ENCODE results near the gene ZNF618.
"Not testable (repeated sequence)": the region's sequence is repeated elsewhere in the genome, so short reads cannot be mapped to it uniquely, and the experiment has no call there.

Gene ZNF618

DNA sequence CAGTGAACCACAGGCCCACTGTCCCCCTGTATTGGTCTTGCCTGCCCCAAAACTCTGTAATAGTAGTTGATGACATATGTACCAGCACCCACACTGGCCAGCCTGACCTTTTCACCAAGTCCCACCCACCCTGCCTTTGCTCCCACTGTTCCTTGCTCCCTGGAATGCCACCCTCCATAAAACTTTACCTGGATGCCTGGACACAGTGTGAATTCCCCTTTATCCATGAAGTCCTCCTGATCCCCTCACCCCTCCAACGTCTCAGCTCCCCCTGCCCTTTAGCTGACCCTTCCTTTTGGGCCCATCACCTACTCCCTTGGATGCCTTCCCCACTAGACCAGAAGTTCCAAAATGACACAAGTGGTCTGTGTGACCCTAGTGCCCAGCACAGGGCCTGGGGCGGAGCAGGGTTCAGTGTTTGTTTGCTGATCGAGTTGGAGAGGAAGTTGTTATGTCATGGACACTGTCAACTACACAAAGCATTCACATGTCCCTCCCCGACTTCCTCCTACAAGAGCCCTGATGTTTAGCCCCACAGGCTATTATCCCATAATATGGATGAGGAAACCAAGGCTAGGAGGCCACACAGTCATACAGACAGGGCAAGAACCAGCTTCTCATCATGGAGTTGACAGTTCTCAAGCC, 185.8 kb downstream of the ZNF618 start:
- no peak for DNase-seq
- no peak for ATAC-seq

DNA sequence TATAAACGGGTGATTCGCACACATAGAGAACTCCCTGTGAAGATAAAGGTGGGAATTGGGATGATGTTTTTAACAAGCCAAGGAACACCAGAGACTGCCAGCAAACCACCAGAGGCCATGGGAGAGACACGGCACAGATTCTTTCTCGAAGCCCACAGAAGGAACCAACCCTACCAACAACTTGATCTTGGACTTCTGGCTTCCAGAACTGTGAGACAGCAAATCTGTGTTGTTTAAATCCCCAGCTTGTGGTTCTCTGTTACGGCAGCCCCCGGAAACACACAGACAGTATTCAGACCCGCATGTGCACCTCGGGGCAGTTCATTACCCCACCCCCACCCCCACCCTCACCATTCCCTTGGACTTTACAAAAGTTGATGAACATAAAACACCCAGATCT, 189.2 kb downstream of the ZNF618 start:
- ATAC-seq (no peak), DNase-seq (no peak)

DNA sequence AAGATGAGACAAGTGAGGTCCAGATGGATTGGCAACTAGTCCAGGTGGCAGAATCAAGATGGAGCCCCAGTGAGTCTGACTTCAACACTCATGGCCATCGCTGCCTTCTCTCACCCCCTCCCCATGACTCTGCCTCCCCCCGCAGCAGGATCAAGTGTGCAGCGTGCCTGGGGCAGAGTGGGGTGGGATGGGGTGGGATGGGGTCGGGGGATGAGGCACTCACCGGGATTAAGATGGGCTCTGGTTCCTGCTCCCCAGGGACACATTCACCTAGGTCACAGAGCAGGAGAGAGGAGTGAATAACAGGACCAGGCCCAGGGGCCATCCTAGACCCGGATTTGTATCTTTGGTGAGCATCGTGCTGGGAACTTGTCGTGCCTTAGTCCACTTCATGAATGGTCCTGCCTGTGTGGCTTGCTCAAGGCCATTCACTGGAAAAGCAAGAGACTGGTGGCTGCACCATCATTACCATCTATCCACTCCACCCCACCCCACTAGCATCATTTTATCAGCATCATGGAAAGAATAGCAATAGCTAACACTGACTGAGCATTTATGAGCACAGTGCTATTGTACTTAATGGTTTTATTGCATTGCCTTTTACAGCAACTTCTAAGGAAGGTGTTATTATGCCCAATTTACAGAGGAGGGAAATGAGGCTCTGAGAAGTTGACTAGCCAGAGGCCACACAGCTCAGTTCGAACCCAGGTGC, 193.5 kb downstream of the ZNF618 start:
- ATAC-seq (no peak), DNase-seq (no peak)

DNA sequence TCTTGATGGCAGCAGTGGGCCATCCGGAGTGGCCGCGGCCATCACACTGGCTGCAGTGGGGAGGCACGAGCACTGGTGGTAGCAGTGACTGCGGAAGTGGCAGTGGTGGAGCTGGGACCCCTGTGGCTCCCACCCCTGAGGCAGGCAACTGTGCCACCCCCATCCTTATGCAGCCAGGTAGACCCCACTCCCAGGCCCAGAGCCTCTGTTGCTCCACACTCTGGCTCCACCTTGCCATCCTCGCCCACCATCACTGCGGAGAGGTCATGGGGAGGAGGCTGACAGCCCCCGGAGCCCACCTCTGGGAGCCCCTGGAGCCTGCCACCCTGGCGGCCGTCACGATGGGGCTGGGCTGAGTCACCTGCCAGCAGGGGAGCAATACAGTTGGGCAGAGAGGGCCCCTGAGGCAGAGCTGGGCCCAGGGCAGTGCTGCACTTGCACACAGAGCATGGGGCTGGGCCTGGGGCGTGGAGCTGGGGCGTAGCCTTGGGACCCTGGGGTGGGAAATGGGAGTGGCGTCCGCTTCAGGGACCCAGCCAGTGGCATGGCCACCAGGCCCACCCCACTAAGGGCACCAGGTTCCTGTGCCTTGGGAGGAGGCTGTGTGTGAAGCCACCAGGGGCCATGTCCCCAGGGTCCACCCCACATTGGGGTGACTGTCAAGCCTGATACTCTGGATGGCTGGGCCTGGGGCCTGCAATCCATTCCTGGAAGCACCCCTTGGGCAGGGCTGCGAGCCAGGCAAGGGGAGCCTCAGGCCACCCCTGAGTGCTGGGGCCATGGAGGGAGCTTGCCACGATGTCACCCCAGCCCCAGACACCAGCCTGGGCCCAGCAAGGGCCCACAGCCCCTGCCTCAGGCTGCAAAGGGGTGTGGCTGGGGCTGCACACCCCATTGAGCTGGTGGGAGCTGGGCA, 194.3 kb downstream of the ZNF618 start:
- no peak for DNase-seq
- no peak for ATAC-seq

DNA sequence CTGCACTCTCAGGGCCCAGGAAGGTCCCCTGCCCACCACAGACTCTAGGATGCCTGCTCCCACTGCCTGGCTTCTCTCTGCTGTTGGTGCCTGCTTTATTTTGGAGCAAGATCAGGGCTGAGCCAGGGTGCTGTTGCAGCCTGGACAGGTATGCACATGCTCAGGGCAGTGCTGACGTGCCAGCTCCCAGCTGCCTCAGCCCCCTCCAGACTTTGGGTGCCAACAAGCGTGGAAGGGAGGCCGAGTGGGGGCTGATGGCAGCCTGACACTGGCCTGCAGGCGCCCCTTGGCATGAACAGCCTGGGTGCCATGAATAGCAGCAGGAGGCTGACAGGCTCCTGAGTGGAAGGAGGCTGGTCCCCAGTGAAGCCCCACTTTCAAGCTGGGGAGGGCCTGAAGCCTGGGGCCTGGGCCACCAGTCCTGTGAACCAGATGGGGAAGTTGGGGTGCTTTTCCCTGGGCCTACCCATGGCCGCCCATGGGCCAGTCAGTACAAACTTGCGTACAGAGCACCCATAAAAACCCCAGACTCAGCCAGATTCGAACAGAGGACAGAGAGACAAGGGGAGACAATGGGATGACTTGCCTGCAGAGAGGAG, 195.2 kb downstream of the ZNF618 start:
- DNase-seq: no peak

DNA sequence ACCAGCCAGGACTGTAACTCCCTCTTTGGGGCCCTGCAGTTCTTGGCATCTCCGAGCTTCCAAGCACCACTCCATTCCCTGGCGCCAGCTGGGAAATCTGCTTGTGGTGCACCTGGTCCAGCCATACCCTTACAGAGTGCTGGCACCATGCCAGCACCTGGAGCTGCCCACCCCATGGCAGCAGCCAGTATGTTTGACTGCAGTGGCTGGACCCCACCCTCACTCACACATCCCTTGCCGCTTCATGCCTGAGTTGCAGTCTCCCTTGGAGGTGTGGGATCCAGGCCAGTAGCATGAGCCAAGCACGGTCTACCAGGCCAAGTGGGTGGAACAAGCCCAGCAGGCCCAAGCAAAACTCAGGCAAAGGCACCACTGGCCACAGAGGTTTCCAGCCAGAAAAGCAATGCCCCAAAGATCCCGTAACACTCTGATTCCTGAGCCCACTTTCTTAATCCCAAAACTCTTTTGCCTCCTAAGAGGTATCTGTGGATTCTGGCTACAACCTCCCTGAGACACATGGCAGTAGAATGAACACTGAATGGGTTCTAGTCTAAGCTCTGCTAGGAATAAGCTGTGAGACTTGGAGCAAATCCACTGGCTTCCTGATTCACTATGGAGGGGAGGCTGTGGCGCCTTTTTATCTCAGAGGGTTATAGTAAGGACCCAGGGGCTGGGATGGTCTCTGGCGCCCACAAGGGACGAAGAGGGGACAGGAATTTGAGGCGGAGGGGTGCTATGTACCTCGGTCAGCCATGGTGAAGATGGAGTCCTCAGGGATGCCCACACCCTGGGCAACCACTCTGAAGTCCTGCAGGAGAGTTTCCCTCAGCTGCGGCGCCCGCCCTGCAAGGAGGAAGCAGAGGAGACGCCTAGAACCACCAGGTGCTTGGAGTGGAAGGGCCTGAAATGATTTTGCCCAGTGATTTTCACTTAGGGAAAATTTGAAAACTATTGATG, 196.4 kb downstream of the ZNF618 start:
- DNase-seq: no peak
- no peak for ATAC-seq

More for the DNA sequence above, 195.2 kb downstream of the ZNF618 start:
- no peak for ATAC-seq

DNA sequence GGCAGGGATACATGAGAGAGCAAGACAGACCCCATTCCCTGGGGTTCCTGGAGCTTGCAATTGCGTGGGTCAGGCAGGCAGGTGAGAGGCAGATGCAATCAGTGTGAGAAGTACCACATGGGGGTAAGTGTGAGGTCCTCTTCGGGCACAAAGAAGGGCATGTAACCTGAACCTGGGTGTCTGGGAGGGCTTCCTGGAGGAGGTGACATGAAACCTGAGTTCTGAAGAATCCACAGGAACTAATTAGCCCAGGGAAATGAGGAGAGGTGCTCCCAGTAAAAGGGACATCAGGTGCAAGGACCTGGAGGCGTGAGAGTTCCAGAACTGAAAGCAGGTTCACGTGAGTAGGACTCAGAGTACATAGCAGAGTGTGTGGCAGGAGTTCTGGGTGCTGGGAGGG, 199.5 kb downstream of the ZNF618 start:
- DNase-seq (no peak), ATAC-seq (no peak)

DNA sequence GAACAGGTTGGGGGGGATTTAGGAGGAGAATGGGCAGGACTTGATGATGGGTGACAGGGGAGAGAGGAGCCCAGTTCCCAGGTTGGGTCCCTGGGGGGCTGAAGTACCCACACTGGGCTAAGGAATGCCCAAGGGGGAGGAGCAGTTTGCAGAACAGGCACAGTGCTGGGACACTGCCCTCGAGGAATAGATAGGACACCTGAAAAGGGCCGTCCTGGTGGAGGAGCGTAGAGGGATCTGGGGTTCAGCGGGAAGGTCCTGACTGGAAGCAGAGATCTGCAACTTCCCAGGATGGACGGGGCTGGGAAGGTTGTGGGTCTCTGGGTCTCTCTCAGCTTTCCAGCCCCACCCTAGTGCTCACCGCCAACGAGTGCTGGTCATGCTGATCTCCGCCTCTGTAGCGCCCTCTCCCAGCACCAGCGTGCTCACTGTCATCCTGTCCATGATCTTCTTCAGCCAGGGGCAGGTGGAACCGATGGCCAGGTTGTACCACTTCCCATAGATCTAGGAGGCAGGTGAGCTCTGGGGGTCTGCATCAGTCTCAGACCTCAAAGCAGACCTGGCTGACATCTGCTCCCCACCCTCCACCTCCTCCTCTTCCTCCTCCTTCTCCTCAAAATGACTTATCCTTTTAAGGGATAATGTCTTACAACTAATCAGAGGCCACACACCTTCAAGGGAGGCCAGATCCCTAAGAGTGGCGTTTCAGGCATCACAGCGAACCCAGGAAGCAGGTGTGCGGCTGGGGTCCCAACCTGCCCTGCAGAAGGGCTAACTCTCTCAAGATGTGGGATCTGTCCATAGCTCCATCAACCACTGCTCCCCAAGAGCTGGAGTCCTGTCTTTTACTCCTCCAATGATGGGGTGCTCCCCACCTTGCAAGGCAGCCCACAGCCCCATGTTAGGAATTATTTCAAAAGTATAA, 200.4 kb downstream of the ZNF618 start:
- DNase-seq: no peak
- no peak for ATAC-seq

DNA sequence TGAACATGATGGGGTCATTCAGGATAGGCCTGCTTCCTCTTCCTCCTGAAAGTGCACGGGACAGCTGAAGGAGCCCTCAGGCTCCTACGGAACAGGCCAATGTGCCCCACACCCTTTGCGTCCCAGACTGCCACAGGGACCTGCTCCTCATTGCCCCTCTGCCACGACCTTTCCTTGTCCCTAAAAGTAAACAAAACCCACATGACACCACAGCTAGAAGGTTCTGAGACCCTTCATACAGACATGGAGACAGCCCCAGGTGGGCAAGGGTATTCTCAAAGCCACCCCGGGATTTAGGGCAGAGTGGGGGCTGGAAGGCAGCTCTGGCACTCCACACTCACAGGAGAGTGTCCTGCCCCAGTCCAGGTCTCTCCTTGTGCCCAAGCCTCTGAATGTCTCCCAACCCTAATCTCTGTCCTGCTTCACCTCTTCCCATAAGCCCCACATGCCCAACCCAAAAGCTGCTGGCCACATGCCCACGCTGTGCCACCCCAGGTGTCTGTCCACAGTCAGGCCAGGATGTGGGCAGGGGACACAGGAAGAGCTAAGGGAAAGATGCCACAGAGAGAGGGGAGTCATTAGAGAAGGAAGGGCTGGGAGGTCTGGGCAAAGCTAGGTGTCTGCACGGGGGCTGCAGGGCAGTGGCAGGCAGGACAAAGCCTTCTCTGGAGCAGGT, 201.2 kb downstream of the ZNF618 start:
- ATAC-seq (no peak), DNase-seq (no peak)

DNA sequence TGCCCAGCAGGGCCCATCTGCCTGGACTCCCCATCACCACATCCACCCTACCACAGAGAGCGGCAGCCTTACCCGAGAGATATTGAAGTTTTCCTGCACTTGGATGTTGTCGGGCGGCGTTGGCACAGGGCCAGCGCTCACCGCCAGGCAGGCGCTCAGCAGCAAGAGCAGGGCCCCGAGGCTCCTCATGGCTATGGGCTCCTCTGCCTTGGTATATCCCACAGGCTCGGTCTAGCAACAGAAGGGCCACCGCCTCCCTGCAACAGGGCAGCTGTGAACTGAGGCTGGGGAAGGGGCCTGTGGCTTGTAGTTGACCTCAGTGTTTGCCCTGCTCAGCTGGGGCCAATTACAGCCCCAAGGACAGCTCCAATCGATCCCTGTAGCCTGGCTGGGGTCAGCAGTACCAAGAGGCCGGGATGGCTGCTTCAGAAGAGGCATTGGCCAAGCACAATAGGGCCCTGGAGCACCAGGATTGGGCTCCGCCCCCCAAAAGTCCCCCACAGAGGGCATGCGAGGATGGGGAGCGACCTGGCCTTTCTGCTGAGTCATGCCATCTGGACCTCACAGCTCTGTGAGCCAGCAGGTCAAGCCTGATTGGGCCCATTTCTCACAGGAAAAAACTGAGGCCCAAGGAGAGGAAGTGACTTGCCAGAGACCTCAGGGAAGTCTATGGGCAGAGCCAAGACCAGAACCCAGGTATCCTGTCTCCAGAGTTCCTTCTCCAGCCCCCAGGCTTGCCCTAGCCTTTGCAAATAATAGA, 202.1 kb downstream of the ZNF618 start, which contains the start of gene AMBP:
AMBP (minus strand) TSS at position 280 of the 760 bp plus-strand sequence; CDS start at position 189, 91 bp downstream.
- DNase-seq (no peak), ATAC-seq (no peak)

DNA sequence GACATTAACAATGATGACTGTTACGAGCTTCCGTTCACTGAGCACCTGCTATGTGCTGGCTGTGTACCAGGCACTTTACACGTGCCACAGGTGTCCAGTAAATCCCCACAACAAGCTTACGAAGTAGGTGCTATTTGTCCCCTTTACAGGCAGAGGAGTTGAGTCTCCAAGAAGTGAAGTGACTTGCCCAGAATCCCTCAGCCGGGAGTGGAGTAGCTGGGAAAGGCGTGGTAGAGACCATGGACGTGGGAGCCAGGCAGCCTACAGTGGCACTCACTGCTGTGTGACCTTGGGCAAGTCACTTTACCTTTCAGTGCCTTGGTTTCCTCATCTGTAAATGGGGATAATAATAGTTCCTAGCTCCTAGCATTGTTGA, 202.7 kb downstream of the ZNF618 start:
- ATAC-seq: no peak
- DNase-seq: no peak

DNA sequence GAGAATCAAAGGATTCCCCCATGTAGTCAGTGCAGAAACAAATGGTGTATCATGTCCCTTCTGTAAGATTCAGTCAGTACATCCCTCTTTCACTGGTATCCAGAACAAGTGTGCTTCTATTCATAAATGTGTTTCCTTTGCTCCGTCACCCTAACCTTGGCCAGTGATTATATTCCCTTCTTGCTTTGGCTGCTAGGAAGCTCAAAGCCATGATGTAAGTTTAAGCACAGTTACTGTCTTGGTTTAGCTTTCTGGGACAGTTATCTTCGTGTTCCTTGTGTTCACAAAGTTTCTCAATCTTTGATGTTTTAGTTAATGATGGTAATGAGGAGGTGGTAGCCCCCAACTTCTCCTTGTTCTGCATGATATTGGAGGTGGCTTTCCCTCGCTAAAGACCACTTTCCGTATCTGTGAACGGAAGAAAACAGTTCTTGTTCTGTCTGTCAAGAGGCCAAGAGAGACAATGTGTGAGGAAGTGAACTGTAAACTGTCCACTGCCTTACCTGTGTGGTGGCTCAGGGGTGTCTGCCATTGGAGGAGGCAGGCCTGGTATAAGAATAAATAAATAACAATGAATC, 204.2 kb downstream of the ZNF618 start:
- no peak for ATAC-seq

DNA sequence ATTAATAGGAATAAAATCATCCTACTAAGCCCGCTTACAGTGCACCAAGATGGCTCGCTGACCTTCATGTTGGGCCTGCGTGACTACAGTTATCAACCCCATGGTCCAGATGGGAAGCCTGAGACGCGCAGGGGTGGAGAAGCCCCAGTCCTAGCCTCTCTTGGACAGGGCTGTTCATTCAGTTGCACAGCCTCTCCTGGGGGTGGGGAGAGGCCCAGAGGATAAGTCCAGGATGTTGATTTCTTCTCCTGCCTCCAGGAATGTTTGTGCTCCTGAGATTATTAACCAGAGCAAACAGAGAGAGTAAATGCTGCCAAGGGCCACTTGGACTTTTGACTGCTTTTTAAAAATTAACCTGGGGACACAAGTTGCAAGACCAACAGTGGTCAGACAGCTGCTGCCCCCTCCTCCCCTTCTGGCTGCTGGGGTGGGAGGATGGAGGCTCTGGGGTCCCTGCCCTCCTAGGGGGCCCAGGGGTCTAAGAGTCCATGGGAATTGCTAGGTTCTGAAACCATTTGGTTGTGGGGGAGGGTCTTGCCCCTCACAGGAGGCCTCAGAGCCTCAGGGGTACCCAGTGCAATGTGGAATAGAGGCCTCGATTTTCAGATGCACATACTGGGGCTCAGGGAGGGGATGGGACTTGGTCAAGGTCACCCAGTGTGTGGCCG, 204.8 kb downstream of the ZNF618 start:
- no peak for ATAC-seq
- no peak for DNase-seq

More for the DNA sequence above, 204.2 kb downstream of the ZNF618 start:
- no peak for DNase-seq

DNA sequence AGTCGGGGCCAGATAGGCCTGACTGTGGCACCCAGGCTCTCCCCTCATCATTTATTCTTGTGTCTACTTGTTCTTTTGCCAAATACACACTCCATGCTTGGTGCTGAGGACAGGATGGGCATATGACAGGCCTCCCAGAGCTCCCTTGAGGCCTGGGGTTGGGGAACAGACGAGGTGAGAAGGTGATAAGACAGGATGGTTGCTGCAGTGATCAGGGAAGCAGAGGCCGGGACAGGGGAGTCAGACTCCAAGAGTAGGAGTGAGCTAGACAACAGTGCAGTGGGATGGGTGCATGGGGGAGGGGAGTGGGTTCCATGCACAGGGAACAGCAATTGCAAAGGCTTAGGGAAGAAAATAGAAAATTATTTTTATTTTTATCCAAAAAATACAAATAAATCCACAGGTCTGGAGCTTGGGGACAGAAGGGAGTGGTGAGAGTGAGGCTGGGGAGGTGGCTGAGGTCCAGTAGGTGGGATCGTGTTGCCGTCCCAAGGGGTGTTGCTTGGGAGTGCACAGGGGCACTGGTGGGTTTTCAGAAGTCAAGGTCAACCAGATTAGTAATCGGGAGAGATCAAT, 205.4 kb downstream of the ZNF618 start:
- DNase-seq (no peak), ATAC-seq (no peak)

DNA sequence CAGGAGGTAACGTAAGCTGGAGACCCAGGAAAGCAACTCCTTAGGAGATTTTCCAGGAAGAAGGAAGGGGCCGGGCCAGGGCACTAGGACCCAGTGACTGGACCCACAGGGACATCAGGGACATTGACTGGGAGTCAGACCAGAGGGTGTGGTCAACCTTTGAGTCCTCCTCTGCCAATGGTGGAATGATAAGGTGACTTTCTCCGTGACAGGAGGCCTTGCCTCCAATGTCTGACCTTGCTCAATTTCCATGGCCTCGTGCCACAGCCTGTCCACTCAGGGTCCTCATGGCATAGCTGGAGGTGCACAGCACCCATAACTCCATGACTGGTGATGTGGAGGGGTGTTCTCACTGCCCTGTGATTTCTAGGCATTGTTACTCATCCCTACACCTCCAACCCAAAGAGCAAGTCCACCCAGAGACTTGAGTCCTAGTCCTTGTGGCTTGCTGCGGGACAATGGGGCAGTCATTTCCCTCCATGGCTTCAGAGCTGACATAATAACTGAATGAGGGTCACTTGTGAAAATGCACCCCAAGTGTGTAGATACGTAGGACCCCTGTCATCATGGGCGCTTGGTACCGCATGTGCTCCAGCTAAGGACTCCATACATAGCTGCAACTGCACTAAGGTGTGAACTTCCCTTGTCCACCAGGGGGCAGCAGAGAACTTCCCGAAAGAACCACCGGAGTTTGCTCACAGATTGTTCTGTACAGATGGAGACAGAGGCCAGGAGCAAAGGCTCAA, 206.1 kb downstream of the ZNF618 start:
- ATAC-seq (peak; percentile 71), DNase-seq (peak; percentile 88)

DNA sequence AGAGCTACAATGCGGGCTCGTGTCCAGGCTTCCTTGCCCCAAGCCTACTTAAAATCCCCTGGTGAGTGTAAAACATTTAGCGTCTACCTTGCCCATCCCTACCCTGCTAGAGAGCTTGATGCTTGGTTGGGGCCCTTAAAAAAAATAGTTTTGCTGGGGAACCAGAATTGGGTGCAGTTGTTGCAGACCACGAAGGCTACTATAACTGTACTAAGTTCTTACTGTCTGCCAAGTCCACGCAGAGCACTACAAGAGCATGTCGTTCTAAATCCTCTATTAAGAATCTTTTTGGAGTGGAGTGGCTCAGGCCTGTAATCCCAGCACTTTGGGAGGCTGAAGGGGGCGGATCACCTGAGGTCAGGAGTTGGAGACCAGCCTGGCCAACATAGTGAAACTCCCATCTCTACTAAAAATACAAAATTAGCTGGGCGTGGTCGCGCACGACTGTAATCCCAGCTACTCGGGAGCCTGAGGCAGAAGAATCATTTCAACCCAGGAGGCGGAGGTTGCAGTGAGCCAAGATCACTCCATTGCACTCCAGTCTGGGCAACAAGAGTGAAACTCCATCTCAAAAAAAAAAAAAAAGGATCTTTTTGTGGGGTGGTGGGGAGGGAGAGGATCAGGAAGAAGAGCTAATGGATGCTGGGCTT, 206.8 kb downstream of the ZNF618 start:
- ATAC-seq, DNase-seq: not testable (repeated sequence)

Measured in stimulated activated naive CD8-positive, alpha-beta T cell treated with anti-CD3 and anti-CD28 coated beads, Interleukin-15, Interleukin-2, amounts not matched to agents 100 U/mL and 50 U/mL, for 24 hours (primary cell).